ENCODE data around the gene PDK4.
A peak's percentile ranks its signal among the peaks of the same experiment; 100 is the strongest.
"Not testable (repeated sequence)": the region's sequence is repeated elsewhere in the genome, so short reads cannot be mapped to it uniquely, and the experiment has no call there.

PDK4 gene

DNA sequence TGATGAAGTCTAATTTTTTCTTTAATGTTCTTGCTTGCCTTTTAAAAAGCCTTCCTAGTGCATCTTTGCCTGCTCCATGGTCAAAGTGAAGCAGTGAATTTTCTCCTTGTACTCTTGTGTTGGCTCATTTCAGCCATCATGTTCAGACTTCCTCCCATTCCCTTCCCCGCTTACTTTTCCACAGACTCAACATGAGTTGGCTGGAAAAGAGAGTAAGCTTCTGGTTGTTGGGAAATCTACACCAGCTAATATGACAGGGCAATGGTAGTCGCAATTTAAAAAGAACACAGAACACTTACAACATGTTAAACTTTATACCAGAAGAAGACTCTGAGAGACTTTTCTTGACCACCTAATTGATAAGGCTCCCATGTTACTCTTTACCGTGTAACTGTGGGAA, 24.3 kb upstream of the PDK4 start:
- H3K9ac ChIP-seq (ENCODE audit: low read length): no peak overlapping the region
- H3K36me3 ChIP-seq (ENCODE audit: control insufficient read depth, insufficient read depth, low read length): no peaks in the 10 kb centered on the region
- no peaks in the 10 kb centered on the region for H3K27me3 ChIP-seq (ENCODE audit: control insufficient read depth, insufficient read depth, low read length)
- no peak overlapping the region for H3K4me3 ChIP-seq (ENCODE audit: low read length)
- H3K4me1 ChIP-seq (ENCODE audit: control insufficient read depth, insufficient read depth, low read length): no peaks in the 10 kb centered on the region
- H3K9me3 ChIP-seq (ENCODE audit: control insufficient read depth, low read length): no peaks in the 10 kb centered on the region

DNA sequence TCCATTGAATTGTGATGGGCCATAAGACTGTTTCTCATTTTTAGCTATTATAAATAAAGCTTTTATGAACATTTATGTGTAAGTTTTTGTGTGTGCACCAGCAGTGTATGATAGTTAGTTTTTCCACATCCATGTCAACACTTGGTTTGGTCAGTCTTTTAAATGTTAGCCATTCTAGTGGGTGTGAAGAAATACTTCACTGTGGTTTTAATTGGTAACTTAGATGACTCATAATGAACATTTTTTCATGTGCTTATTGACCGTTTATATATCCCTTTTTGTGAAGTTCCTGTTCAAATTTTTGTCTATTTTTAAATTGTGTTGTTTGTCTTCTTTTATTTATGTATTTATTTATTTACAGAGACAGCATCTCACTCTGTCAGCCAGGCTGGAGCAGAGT, 23.6 kb upstream of the PDK4 start:
- Histone ChIP-seq H3K9me3 (ENCODE audit: control insufficient read depth, low read length) (no peaks in the 10 kb centered on the region), H3K36me3 (ENCODE audit: control insufficient read depth, insufficient read depth, low read length) (no peaks in the 10 kb centered on the region), H3K9ac (ENCODE audit: low read length) (no peak overlapping the region), H3K27me3 (ENCODE audit: control insufficient read depth, insufficient read depth, low read length) (no peaks in the 10 kb centered on the region), H3K4me1 (ENCODE audit: control insufficient read depth, insufficient read depth, low read length) (no peaks in the 10 kb centered on the region), H3K4me3 (ENCODE audit: low read length) (no peak overlapping the region)

GRCh38 chr7:95619517-95619916, 23.2 kb upstream of the PDK4 start:
- Histone ChIP-seq H3K9me3 (ENCODE audit: control insufficient read depth, low read length) (no peaks in the 10 kb centered on the region), H3K27me3 (ENCODE audit: control insufficient read depth, insufficient read depth, low read length) (no peaks in the 10 kb centered on the region), H3K36me3 (ENCODE audit: control insufficient read depth, insufficient read depth, low read length) (no peaks in the 10 kb centered on the region)

GRCh38 chr7:95614442-95614940, 18.2 kb upstream of the PDK4 start:
- peaks cover 12% of the 10 kb centered on the region for H3K4me1 ChIP-seq (ENCODE audit: control insufficient read depth, insufficient read depth, low read length)
- H3K36me3 ChIP-seq (ENCODE audit: control insufficient read depth, insufficient read depth, low read length): no peaks in the 10 kb centered on the region
- no peaks in the 10 kb centered on the region for H3K27me3 ChIP-seq (ENCODE audit: control insufficient read depth, insufficient read depth, low read length)
- no peak overlapping the region for H3K9ac ChIP-seq (ENCODE audit: low read length)
- no peak overlapping the region for H3K4me3 ChIP-seq (ENCODE audit: low read length)
- H3K9me3 ChIP-seq (ENCODE audit: control insufficient read depth, low read length): no peaks in the 10 kb centered on the region

More at GRCh38 chr7:95619517-95619916, 23.2 kb upstream of the PDK4 start:
- H3K4me3 ChIP-seq (ENCODE audit: low read length): no peak overlapping the region
- H3K4me1 ChIP-seq (ENCODE audit: control insufficient read depth, insufficient read depth, low read length): no peaks in the 10 kb centered on the region
- no peak overlapping the region for H3K9ac ChIP-seq (ENCODE audit: low read length)

DNA sequence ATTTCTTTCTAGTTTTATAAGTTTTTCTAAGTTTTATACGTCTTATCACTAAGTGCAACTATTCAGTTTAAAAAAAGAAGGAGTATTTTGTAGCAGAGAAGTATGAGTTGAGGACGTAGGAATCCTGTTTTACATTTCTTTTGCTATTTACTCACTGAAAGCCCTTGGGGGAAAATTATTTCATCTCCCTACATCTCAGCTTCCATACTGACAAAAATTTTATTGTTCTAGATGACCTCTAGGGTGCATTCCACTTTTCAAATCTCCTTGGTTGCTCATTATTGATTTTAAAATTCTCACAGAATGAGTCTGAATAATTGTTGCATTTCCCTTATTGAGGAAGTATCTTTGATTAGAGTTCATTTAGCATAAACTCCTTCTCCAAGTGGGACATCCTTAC, 14.9 kb upstream of the PDK4 start:
- no peak overlapping the region for H3K9ac ChIP-seq (ENCODE audit: low read length)
- H3K9me3 ChIP-seq (ENCODE audit: control insufficient read depth, low read length): no peaks in the 10 kb centered on the region
- no peaks in the 10 kb centered on the region for H3K27me3 ChIP-seq (ENCODE audit: control insufficient read depth, insufficient read depth, low read length)
- peaks cover 32% of the 10 kb centered on the region for H3K4me1 ChIP-seq (ENCODE audit: control insufficient read depth, insufficient read depth, low read length)
- no peaks in the 10 kb centered on the region for H3K36me3 ChIP-seq (ENCODE audit: control insufficient read depth, insufficient read depth, low read length)
- H3K4me3 ChIP-seq (ENCODE audit: low read length): no peak overlapping the region

DNA sequence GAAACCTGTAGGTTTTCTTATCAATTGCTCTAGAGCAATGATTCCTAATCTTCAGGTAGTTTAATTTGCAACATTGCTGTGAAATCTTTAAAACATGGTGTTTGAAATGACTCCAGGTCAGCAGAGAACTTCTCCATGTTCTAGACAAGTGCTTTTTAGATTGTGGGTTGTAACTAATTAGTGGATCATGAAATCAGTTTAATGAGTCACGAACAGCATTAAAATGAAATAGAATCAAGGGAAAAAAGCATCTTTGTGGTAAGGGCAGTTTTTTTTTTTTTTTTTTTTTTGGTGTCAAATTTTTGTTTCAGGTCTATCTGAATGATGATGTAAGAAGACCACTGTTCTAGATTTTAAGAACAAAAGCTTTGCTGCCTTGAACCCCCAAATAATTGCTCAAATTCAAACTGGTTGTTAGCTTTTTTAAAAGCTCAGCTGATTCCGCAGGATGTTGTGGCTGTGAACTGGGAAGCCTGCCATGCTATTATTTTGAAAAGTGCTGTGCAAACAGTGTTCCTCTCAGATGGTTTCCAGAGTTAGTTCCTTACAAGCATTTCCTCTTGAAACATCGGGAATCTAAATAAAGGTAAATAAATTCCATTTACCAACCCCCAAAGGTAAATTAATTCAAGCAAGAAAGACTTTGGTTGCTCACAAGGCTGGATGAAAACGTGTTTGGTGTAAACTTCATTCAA, 13.1 kb upstream of the PDK4 start:
- Histone ChIP-seq H3K27me3 (ENCODE audit: control insufficient read depth, insufficient read depth, low read length) (no peaks in the 10 kb centered on the region), H3K36me3 (ENCODE audit: control insufficient read depth, insufficient read depth, low read length) (no peaks in the 10 kb centered on the region), H3K4me1 (ENCODE audit: control insufficient read depth, insufficient read depth, low read length) (peaks cover 32% of the 10 kb centered on the region), H3K9me3 (ENCODE audit: control insufficient read depth, low read length) (no peaks in the 10 kb centered on the region), H3K4me3 (ENCODE audit: low read length) (no peak overlapping the region), H3K9ac (ENCODE audit: low read length) (peak overlapping the region; percentile 43)

DNA sequence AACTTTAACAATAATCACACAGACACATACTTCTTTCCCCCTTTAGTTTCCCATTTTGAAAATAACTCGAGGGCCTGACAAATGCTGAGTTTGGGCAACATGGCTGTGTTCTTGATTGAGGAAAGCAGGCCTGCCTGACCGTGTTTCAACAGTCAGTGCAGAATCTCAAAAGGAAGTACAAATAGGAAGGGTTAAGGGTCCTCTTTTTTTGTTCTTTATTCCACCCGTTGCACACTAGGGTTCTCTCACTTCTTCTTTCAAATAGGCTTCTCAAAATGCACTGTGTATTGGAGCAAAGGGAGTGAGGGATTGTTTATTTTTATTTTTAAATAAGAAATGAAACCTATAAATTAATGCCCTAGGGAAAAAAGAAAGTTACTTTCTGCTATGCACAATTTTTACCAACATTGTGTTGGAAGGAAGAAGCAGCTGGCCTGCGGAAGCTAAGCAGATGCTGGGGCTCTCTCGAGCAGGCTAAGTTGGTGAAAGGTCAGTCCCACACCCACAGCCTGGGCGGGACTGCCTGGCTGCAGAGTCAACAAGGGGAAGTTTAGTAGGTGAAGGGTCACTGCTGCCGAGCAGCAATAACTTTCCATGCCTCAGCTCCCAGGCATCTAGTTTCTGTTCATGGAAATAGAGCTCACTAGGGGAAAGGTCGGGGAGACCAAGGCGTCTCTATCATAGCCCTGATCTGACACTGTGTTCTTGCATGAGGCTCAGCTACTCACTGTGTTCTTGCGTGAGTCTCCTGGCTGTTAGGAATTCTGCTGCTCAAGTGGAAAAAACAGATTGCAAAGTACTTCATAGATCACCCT, 12.2 kb upstream of the PDK4 start:
- H3K9me3 ChIP-seq (ENCODE audit: control insufficient read depth, low read length): no peaks in the 10 kb centered on the region
- H3K4me1 ChIP-seq (ENCODE audit: control insufficient read depth, insufficient read depth, low read length): peaks cover 32% of the 10 kb centered on the region
- H3K9ac ChIP-seq (ENCODE audit: low read length): peak overlapping the region; percentile 43
- no peak overlapping the region for H3K4me3 ChIP-seq (ENCODE audit: low read length)
- H3K27me3 ChIP-seq (ENCODE audit: control insufficient read depth, insufficient read depth, low read length): no peaks in the 10 kb centered on the region
- H3K36me3 ChIP-seq (ENCODE audit: control insufficient read depth, insufficient read depth, low read length): no peaks in the 10 kb centered on the region

DNA sequence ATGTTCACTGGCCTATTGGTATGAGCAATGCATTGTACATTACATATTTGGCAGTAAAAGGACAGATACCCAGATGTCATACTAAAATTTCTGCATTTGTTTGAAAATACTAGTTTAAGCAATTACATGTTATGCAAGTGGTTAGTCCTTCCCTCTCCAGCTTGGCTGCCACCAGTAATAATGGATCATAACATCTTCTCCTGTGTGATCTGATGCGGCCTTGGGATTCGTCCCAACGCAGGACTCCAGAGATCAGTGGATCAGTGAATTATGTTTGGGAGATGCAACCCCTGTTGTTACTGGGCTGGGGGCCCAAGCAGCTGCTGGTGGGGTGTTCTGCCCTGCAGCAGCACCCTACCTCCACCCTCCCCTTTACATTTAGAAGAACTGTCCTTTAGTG, 11.2 kb upstream of the PDK4 start:
- Histone ChIP-seq H3K36me3 (ENCODE audit: control insufficient read depth, insufficient read depth, low read length) (no peaks in the 10 kb centered on the region), H3K4me3 (ENCODE audit: low read length) (no peak overlapping the region), H3K4me1 (ENCODE audit: control insufficient read depth, insufficient read depth, low read length) (peaks cover 34% of the 10 kb centered on the region), H3K9ac (ENCODE audit: low read length) (peak overlapping the region; percentile 43), H3K27me3 (ENCODE audit: control insufficient read depth, insufficient read depth, low read length) (no peaks in the 10 kb centered on the region), H3K9me3 (ENCODE audit: control insufficient read depth, low read length) (no peaks in the 10 kb centered on the region)

DNA sequence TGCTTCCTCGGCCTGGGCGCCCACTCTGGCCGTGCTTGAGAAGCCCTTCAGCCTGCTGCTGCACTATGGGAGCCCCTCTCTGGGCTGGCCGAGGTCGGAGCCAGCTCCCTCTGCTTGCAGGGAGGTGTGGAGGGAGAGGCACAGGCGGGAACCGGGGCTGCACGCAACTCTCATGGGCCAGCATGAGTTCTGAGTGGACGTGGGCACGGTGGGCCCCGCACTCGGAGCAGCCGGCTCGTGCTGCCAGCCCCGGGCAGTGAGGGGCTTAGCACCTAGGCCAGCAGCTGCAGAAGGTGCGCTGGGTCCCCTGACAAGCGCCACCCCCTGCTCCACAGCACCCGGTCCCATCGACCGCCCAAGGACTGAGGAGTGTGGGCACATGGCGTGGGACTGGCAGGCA, 9.0 kb upstream of the PDK4 start:
- Histone ChIP-seq H3K4me3 (ENCODE audit: low read length) (no peak overlapping the region), H3K27me3 (ENCODE audit: control insufficient read depth, insufficient read depth, low read length) (no peaks in the 10 kb centered on the region), H3K9ac (ENCODE audit: low read length) (no peak overlapping the region), H3K36me3 (ENCODE audit: control insufficient read depth, insufficient read depth, low read length) (no peaks in the 10 kb centered on the region), H3K9me3 (ENCODE audit: control insufficient read depth, low read length) (no peaks in the 10 kb centered on the region), H3K4me1 (ENCODE audit: control insufficient read depth, insufficient read depth, low read length) (peaks cover 51% of the 10 kb centered on the region)

- H3K36me3 ChIP-seq (ENCODE audit: control insufficient read depth, insufficient read depth, low read length); H3K4me3 ChIP-seq (ENCODE audit: low read length); H3K27me3 ChIP-seq (ENCODE audit: control insufficient read depth, insufficient read depth, low read length); H3K9me3 ChIP-seq (ENCODE audit: control insufficient read depth, low read length); H3K9ac ChIP-seq (ENCODE audit: low read length): not testable (repeated sequence)
- H3K4me1 ChIP-seq (ENCODE audit: control insufficient read depth, insufficient read depth, low read length): peaks cover 46% of the 10 kb centered on the region
These were observed 8.5 kb upstream of the PDK4 start for GRCh38 chr7:95604811-95605210.

DNA sequence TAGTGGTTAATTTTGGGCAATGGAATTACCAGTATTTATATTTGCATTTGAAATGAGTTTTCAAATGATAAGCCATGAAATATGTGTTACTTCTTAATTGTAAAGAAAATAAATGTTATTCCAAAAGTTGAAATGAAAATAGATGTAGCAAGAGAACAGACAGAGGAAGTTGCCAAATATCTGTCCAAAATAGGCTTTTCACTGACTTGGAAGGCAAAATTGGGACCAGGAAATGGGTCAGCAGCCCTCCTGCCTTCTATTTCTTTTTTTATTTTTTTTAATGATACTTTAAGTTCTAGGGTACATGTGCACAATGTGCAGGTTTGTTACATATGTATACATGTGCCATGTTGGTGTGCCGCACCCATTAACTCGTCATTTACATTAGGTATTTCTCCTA, 8.1 kb upstream of the PDK4 start:
- H3K9me3 ChIP-seq (ENCODE audit: control insufficient read depth, low read length); H3K27me3 ChIP-seq (ENCODE audit: control insufficient read depth, insufficient read depth, low read length); H3K4me3 ChIP-seq (ENCODE audit: low read length); H3K36me3 ChIP-seq (ENCODE audit: control insufficient read depth, insufficient read depth, low read length); H3K9ac ChIP-seq (ENCODE audit: low read length): not testable (repeated sequence)
- H3K4me1 ChIP-seq (ENCODE audit: control insufficient read depth, insufficient read depth, low read length): peaks cover 43% of the 10 kb centered on the region

GRCh38 chr7:95602421-95602820, 6.1 kb upstream of the PDK4 start:
- H3K4me3 ChIP-seq (ENCODE audit: low read length): no peak overlapping the region
- H3K9me3 ChIP-seq (ENCODE audit: control insufficient read depth, low read length): no peaks in the 10 kb centered on the region
- peaks cover 25% of the 10 kb centered on the region for H3K4me1 ChIP-seq (ENCODE audit: control insufficient read depth, insufficient read depth, low read length)
- H3K27me3 ChIP-seq (ENCODE audit: control insufficient read depth, insufficient read depth, low read length): no peaks in the 10 kb centered on the region
- H3K9ac ChIP-seq (ENCODE audit: low read length): no peak overlapping the region
- no peaks in the 10 kb centered on the region for H3K36me3 ChIP-seq (ENCODE audit: control insufficient read depth, insufficient read depth, low read length)
